GM12878 (cell line): Measurements from ENCODE around the gene ADAMTS17. TPM values are rescaled to one million over a fixed set of nuclear protein-coding genes. Genes with fewer than 3 reads are reported as not detected.

Experiments
- ATAC-seq: fragments of 200-7000 bp; cut with Tn5 transposase; 3 replicates; pipeline ENCODE4 v1.9.1; 2020; ENCODE audit warnings: mild to moderate bottlenecking, moderate library complexity
- BruUV-seq: library from RNA; stranded (reverse); fragments of 400-500 nt; replicated peaks from 2 replicates; lab custom pipeline; 2021; lab: Mats Ljungman, UMichigan
- CTCF ChIA-PET: fragments of 300-600 bp; sonication (Branson Sonifier 250); formaldehyde crosslinking; extraction: SDS; loops from one replicate; lab custom pipeline; 2021; ENCODE audit warnings: inconsistent platforms; lab: Yijun Ruan, JAX
- POLR2A ChIA-PET: fragments of 350-600 bp; formaldehyde crosslinking; extraction: SDS; loops from one replicate; lab custom pipeline; 2021; ENCODE audit warnings: inconsistent platforms; lab: Charles Lee
- RAD21 ChIA-PET: fragments of 300-600 bp; sonication (Branson Sonifier 250); formaldehyde crosslinking; loops from one replicate; lab custom pipeline; 2023; ENCODE audit warnings: antibody characterized with exemption; ENCODE audit not compliant: unreplicated experiment; lab: Charles Lee
- SMC1A ChIA-PET: fragments of 300-600 bp; sonication (Branson Sonifier 250); formaldehyde crosslinking; loops from one replicate; lab custom pipeline; 2023; ENCODE audit not compliant: unreplicated experiment, uncharacterized antibody; lab: Charles Lee
- DNase-seq: peaks from one replicate; pipeline ENCODE4 v3.0.0-alpha.2; 2011; ENCODE audit warnings: low read depth, low spot score
- FAIRE-seq: peaks from 3 replicates; lab custom pipeline; 2011; peaks lifted over from hg19 to GRCh38; lab: Jason Lieb, UNC
- H2AFZ ChIP-seq: 2 replicates; pipeline ENCODE4 v1.6.0; 2011; ENCODE audit warnings: low read depth, low read length, control low read depth; ENCODE audit not compliant: control insufficient read depth
- H3K27ac ChIP-seq: 2 replicates; pipeline ENCODE4 v1.5.1; 2011; ENCODE audit warnings: control low read depth; ENCODE audit not compliant: control insufficient read depth, insufficient read depth
- H3K27me3 ChIP-seq, 2 experiments: replicated peaks in 1 of 2; 2 replicates each; pipeline versions ENCODE4 v1.6.0 to v1.6.1; 2011; ENCODE audit warnings: low read length in 1 of 2; ENCODE audit not compliant: control insufficient read depth in 2 of 2, insufficient read depth in 2 of 2
- H3K36me3 ChIP-seq, 2 experiments: 2 replicates each; pipeline ENCODE4 v1.5.1; 2011; ENCODE audit warnings: low read length in 1 of 2; ENCODE audit not compliant: control insufficient read depth in 2 of 2, insufficient read depth in 2 of 2
- H3K4me1 ChIP-seq: 2 replicates; pipeline ENCODE4 v1.6.1; 2011; ENCODE audit warnings: mild to moderate bottlenecking, low read length, moderate library complexity, mixed read lengths; ENCODE audit not compliant: control insufficient read depth, insufficient read depth
- H3K4me2 ChIP-seq: 2 replicates; pipeline ENCODE4 v1.6.0; 2011; ENCODE audit warnings: control low read depth; ENCODE audit not compliant: control insufficient read depth, insufficient read depth
- H3K4me3 ChIP-seq: fragments of 200-600 bp; sonication (generic); 2 replicates; pipeline ENCODE4 v1.5.1; 2016
- H3K79me2 ChIP-seq: 2 replicates; pipeline ENCODE4 v1.6.0; 2011; ENCODE audit warnings: low read length; ENCODE audit not compliant: control insufficient read depth, insufficient read depth
- H3K9ac ChIP-seq: 2 replicates; pipeline ENCODE4 v1.8.0; 2011; ENCODE audit warnings: low read length, control low read depth, mixed read lengths; ENCODE audit not compliant: control insufficient read depth, insufficient read depth
- H3K9me3 ChIP-seq: replicated peaks from 3 replicates; pipeline ENCODE4 v1.5.1; 2011; ENCODE audit warnings: mild to moderate bottlenecking, low read length; ENCODE audit not compliant: control insufficient read depth, insufficient read depth
- H4K20me1 ChIP-seq: 2 replicates; pipeline ENCODE4 v1.6.0; 2011; ENCODE audit not compliant: control insufficient read depth, insufficient read depth
- ATF2 ChIP-seq: IDR thresholded peaks from 2 replicates; pipeline ENCODE4 v1.6.1; 2012; ENCODE audit warnings: low read length, inconsistent platforms
- CHD1 ChIP-seq: IDR thresholded peaks from 2 replicates; pipeline ENCODE4 v1.6.1; 2012; ENCODE audit warnings: low read depth, low read length, improper control_type of control experiment
- CHD2 ChIP-seq: IDR thresholded peaks from 2 replicates; pipeline ENCODE4 v1.6.1; 2011; ENCODE audit warnings: low read depth, low read length, improper control_type of control experiment, borderline replicate concordance
- CHD4 ChIP-seq: fragments of 200-600 bp; sonication (generic); IDR thresholded peaks from 2 replicates; pipeline ENCODE4 v1.6.1; 2016; ENCODE audit warnings: mild to moderate bottlenecking
- SREBF1 ChIP-seq: IDR thresholded peaks from 2 replicates; pipeline ENCODE4 v1.6.1; 2012; ENCODE audit warnings: mild to moderate bottlenecking, low read length
- TCF12 ChIP-seq: IDR thresholded peaks from 2 replicates; pipeline ENCODE4 v1.6.1; 2011; ENCODE audit warnings: low read depth, mild to moderate bottlenecking, low read length
- ZBTB4 ChIP-seq: fragments of 450-650 bp; formaldehyde crosslinking; IDR thresholded peaks from 2 replicates; pipeline ENCODE4 v1.4.0; 2022; ENCODE audit warnings: mild to moderate bottlenecking, moderate library complexity
- ZZZ3 ChIP-seq: IDR thresholded peaks from 2 replicates; pipeline ENCODE4 v1.6.1; 2011; ENCODE audit warnings: low read depth; ENCODE audit not compliant: control insufficient read depth, insufficient read length
- WGBS: methylation state at CpG from one replicate; pipeline ENCODE4 v1.1.6; 2016; ENCODE audit warnings: low lambda C conversion rate; ENCODE audit not compliant: insufficient replicate concordance, insufficient coverage; ENCODE audit errors: missing lambda C conversion rate; 5-methylcytosine and 5-hydroxymethylcytosine counted together
- in situ Hi-C: fragments of 300-500 bp; cut with MboI; formaldehyde crosslinking; loops from 9 replicates; pipeline ENCODE4 v1.14.3; 2018; ENCODE audit warnings: mixed read lengths
- intact Hi-C: fragments of 100-400 bp; cut with micrococcal nuclease; formaldehyde crosslinking; loops from one replicate; pipeline ENCODE4 v1.14.2; 2022; ENCODE audit not compliant: unreplicated experiment
- polyA plus RNA-seq, 11 experiments: library from polyadenylated mRNA; depleted of rRNA in 4 of 11; unstranded in 6 of 11; stranded (reverse) in 5 of 11; fragments of >200 nt; fragmentation: Nextera tagmentation in 4 of 11; fragmentation: Illumina TruSeq in 1 of 11; extraction: Ambion mirVana in 4 of 11; extraction: Trizol in 1 of 11; gene quantifications; 1 replicate in 1 of 11; 2 replicates in 10 of 11; pipeline versions ENCODE4 v1.2.1 to v1.2.3, GENCODE V29; 2011 to 2016; ENCODE audit warnings: inconsistent platforms in 2 of 11, missing spikeins in 2 of 11, low read depth in 1 of 11
- total RNA-seq, 4 experiments: library from RNA; depleted of rRNA in 3 of 4; stranded (reverse); fragments of >200 nt in 3 of 4; fragmentation: Illumina TruSeq in 1 of 4; extraction: Trizol in 1 of 4; gene quantifications; 2 replicates each; pipeline versions ENCODE4 v1.2.1 to v1.2.3, GENCODE V29; 2013 to 2021
- TF ChIP-seq, protein P1 (sequence below): fragments of 450-650 bp; IDR thresholded peaks from 2 replicates; pipeline ENCODE4 v1.6.1; 2018; ENCODE audit warnings: mild to moderate bottlenecking, low read depth, moderate library complexity; ENCODE audit not compliant: partially characterized antibody
- TF ChIP-seq, protein P2 (sequence below): IDR thresholded peaks from 2 replicates; pipeline ENCODE4 v1.6.1; 2012; ENCODE audit warnings: mild to moderate bottlenecking, low read depth, low read length

ADAMTS17 gene
- total and polyA plus RNA-seq, 10 of the 15 experiments (the other 5 are each of a cell fraction or from before 2014, with no cell fraction given), result 0.04 to 0.50 (median 0.10) TPM; not detected in 4

DNA sequence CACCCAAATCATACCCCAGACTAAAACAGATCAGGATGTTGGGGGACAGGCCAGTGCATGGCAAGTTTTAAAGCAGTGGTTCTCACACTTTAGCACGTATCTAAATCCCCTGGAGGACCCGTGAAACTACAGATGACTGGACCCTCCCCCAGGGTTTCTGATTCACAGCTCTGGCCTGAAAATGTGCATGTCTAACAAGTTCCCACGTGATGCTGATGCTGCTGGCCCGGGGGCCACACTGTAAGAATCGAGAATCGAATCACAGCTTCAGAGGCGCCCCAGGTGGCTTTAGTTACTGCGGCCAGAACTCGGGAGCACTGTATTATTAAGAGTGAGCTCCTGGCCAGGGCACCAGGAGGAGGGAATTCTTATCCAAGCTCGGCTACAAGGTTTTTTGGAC, 11.6 kb downstream of the ADAMTS17 start:
- Histone ChIP-seq H3K4me1 (no peaks in the 10 kb centered on the region), H3K4me3 (no peak overlapping the region), H3K9ac (no peak overlapping the region), H3K79me2 (no peaks in the 10 kb centered on the region), H3K27ac (no peak overlapping the region), H3K36me3 (no peaks in the 10 kb centered on the region), H4K20me1 (no peaks in the 10 kb centered on the region), H3K4me2 (no peak overlapping the region), H2AFZ (no peak overlapping the region), H3K9me3 (no peaks in the 10 kb centered on the region), H3K27me3 (no peaks in the 10 kb centered on the region)
- FAIRE-seq, result no peak
- intact Hi-C loops, result no loop called here
- RAD21 ChIA-PET, result no interaction called here
- WGBS, result 18% methylated on average over 10 of the region's 10 CpGs
- in situ Hi-C loops, result no loop called here
- POLR2A ChIA-PET, result no interaction called here
- no TSS peak for BruUV-seq
- no peak for DNase-seq
- ATAC-seq, result no peak
- CTCF ChIA-PET, result no interaction called here
- SMC1A ChIA-PET, result no interaction called here
- TF ChIP-seq ZBTB4 (CRISPR knock-in tag) (no peak), CHD4 (no peak), SREBF1 (no peak), CHD1 (no peak), ATF2 (no peak), ZZZ3 (no peak), TCF12 (no peak), CHD2 (no peak)
- TF ChIP-seq, protein P1, sequence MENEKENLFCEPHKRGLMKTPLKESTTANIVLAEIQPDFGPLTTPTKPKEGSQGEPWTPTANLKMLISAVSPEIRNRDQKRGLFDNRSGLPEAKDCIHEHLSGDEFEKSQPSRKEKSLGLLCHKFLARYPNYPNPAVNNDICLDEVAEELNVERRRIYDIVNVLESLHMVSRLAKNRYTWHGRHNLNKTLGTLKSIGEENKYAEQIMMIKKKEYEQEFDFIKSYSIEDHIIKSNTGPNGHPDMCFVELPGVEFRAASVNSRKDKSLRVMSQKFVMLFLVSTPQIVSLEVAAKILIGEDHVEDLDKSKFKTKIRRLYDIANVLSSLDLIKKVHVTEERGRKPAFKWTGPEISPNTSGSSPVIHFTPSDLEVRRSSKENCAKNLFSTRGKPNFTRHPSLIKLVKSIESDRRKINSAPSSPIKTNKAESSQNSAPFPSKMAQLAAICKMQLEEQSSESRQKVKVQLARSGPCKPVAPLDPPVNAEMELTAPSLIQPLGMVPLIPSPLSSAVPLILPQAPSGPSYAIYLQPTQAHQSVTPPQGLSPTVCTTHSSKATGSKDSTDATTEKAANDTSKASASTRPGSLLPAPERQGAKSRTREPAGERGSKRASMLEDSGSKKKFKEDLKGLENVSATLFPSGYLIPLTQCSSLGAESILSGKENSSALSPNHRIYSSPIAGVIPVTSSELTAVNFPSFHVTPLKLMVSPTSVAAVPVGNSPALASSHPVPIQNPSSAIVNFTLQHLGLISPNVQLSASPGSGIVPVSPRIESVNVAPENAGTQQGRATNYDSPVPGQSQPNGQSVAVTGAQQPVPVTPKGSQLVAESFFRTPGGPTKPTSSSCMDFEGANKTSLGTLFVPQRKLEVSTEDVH, result no peak
- TF ChIP-seq, protein P2, sequence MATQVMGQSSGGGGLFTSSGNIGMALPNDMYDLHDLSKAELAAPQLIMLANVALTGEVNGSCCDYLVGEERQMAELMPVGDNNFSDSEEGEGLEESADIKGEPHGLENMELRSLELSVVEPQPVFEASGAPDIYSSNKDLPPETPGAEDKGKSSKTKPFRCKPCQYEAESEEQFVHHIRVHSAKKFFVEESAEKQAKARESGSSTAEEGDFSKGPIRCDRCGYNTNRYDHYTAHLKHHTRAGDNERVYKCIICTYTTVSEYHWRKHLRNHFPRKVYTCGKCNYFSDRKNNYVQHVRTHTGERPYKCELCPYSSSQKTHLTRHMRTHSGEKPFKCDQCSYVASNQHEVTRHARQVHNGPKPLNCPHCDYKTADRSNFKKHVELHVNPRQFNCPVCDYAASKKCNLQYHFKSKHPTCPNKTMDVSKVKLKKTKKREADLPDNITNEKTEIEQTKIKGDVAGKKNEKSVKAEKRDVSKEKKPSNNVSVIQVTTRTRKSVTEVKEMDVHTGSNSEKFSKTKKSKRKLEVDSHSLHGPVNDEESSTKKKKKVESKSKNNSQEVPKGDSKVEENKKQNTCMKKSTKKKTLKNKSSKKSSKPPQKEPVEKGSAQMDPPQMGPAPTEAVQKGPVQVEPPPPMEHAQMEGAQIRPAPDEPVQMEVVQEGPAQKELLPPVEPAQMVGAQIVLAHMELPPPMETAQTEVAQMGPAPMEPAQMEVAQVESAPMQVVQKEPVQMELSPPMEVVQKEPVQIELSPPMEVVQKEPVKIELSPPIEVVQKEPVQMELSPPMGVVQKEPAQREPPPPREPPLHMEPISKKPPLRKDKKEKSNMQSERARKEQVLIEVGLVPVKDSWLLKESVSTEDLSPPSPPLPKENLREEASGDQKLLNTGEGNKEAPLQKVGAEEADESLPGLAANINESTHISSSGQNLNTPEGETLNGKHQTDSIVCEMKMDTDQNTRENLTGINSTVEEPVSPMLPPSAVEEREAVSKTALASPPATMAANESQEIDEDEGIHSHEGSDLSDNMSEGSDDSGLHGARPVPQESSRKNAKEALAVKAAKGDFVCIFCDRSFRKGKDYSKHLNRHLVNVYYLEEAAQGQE, result no peak
